WERI-Rb-1 (cell line): Measurements from ENCODE around the gene LACTB.

Experiments
- DNase-seq: peaks from one replicate; pipeline ENCODE4 v3.0.0-alpha.2; 2020
- H3K27ac ChIP-seq: fragments of 250-450 bp; sonication (Bioruptor Pico); 2 replicates; pipeline ENCODE4 v1.5.1; 2020; ENCODE audit warnings: mild to moderate bottlenecking, moderate library complexity
- H3K27me3 ChIP-seq: fragments of 250-450 bp; sonication (Bioruptor Pico); 2 replicates; pipeline ENCODE4 v1.5.1; 2021; ENCODE audit warnings: mild to moderate bottlenecking, low read depth, moderate library complexity; ENCODE audit not compliant: insufficient read depth, severe bottlenecking
- H3K36me3 ChIP-seq: fragments of 250-450 bp; sonication (Bioruptor Pico); 2 replicates; pipeline ENCODE4 v1.5.1; 2020; ENCODE audit warnings: mild to moderate bottlenecking, moderate library complexity
- H3K4me3 ChIP-seq: 2 replicates; pipeline ENCODE4 v1.5.1; 2011; ENCODE audit warnings: low read depth, mild to moderate bottlenecking, control low read depth, low read length
- H3K9me3 ChIP-seq: fragments of 250-450 bp; sonication (Bioruptor Pico); 2 replicates; pipeline ENCODE4 v1.5.1; 2021; ENCODE audit warnings: mild to moderate bottlenecking, moderate library complexity; ENCODE audit not compliant: severe bottlenecking
- TF ChIP-seq, protein P1 (sequence below): IDR thresholded peaks from 2 replicates; pipeline ENCODE4 v1.5.1; 2011; ENCODE audit warnings: low read depth, mild to moderate bottlenecking, control low read depth, inconsistent platforms, low read length

Gene LACTB

GRCh38 chr15:63075984-63076713 is 45.5 kb upstream of the LACTB start:
- no peaks in the 10 kb centered on the region for H3K9me3 ChIP-seq
- DNase-seq: no peak
- H3K4me3 ChIP-seq: no peak overlapping the region
- no peaks in the 10 kb centered on the region; the same call in 1 of the 2 replicates for H3K36me3 ChIP-seq
- TF ChIP-seq, protein P1, sequence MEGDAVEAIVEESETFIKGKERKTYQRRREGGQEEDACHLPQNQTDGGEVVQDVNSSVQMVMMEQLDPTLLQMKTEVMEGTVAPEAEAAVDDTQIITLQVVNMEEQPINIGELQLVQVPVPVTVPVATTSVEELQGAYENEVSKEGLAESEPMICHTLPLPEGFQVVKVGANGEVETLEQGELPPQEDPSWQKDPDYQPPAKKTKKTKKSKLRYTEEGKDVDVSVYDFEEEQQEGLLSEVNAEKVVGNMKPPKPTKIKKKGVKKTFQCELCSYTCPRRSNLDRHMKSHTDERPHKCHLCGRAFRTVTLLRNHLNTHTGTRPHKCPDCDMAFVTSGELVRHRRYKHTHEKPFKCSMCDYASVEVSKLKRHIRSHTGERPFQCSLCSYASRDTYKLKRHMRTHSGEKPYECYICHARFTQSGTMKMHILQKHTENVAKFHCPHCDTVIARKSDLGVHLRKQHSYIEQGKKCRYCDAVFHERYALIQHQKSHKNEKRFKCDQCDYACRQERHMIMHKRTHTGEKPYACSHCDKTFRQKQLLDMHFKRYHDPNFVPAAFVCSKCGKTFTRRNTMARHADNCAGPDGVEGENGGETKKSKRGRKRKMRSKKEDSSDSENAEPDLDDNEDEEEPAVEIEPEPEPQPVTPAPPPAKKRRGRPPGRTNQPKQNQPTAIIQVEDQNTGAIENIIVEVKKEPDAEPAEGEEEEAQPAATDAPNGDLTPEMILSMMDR: no peak
- no peaks in the 10 kb centered on the region for H3K27me3 ChIP-seq
- H3K27ac ChIP-seq: no peak overlapping the region

GRCh38 chr15:63076714-63077046 is 45.0 kb upstream of the LACTB start:
- no peak overlapping the region for H3K27ac ChIP-seq
- no peaks in the 10 kb centered on the region for H3K27me3 ChIP-seq
- no peaks in the 10 kb centered on the region for H3K9me3 ChIP-seq
- TF ChIP-seq, protein P1: no peak
- no peak overlapping the region for H3K4me3 ChIP-seq
- no peaks in the 10 kb centered on the region for H3K36me3 ChIP-seq
- no peak for DNase-seq

- Histone ChIP-seq H3K27ac (no peak overlapping the region), H3K36me3 (no peaks in the 10 kb centered on the region), H3K9me3 (no peaks in the 10 kb centered on the region), H3K4me3 (no peak overlapping the region), H3K27me3 (no peaks in the 10 kb centered on the region)
- peak; percentile 72 for DNase-seq
- TF ChIP-seq, protein P1: no peak
Observed at GRCh38 chr15:63077952-63078351, 43.7 kb upstream of the LACTB start.

DNA sequence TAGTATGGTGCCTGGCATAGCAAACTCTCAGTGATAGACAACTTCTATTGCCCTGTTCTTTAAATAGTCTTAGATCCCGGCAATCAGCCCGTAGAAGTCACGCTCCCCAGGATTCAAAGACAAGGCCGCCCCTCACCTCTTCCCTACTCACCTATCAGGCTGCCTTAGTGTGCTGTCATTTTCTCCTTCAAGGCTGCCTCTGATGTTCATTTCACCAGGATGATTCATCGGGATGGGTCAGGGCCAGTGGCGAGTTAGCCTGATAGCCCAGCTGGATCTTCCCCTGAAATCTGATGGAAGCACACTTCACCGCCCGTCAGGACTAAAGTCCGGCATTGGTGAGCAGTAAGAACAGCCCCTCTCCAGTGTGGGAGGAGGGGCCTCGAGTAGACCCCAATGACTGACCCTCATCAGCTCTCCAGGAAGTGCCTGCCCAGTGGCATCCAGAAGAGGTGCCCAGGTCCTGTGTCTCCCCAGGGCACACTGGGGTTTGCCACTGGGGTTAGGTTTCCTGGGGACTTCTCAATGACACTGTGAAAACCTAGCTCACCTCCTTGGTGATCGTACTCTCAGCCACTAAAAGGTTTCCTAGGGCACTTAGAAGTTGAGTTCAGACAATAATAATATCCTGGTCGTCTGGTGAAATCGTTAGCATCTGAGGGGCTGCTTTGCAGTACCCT is 41.6 kb upstream of the LACTB start:
- H3K4me3 ChIP-seq: no peak overlapping the region
- H3K9me3 ChIP-seq: no peaks in the 10 kb centered on the region
- TF ChIP-seq, protein P1: no peak
- H3K27ac ChIP-seq: no peak overlapping the region
- DNase-seq: no peak
- no peaks in the 10 kb centered on the region for H3K36me3 ChIP-seq
- H3K27me3 ChIP-seq: no peaks in the 10 kb centered on the region

DNA sequence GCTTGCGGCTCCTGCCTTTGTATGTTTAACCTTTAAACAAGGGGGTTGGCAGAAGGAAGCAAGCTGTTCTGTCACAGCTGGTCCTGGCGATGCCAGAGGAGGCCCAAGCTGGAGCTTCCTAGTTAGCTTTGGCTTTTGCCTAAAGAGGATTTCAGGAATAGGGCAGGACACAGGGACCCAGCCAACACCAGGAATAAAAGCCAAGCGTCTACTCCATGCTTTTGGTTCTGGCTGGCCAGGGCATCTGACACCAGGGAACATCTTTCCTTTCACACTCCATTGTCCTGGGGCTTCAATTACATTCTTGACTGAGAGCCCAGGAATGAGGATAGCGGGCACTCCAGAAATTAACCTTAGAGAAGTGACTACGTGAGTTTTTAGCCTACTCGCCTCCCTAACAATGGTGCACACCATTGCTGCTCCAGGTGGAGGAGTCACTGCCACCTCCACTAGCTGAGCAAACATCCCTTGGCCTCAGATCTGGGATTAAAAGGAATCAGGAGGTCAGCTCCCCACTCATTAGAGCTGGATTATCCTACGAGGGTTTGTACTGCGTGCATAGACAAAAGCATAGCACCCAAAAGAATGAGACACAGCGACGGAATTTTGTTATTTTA is 40.9 kb upstream of the LACTB start:
- H3K27ac ChIP-seq: no peak overlapping the region
- TF ChIP-seq, protein P1: no peak

More for the DNA sequence above, 40.9 kb upstream of the LACTB start:
- H3K36me3 ChIP-seq: no peaks in the 10 kb centered on the region
- peak; percentile 46 for DNase-seq
- no peaks in the 10 kb centered on the region for H3K27me3 ChIP-seq
- no peak overlapping the region for H3K4me3 ChIP-seq
- H3K9me3 ChIP-seq: no peaks in the 10 kb centered on the region
